Skeletal muscle satellite cell (primary cell): ENCODE measurements around the gene SH3PXD2A.
"Not testable (repeated sequence)": the region's sequence is repeated elsewhere in the genome, so short reads cannot be mapped to it uniquely, and the experiment has no call there.

ENCODE experiments used
- H3K27me3 ChIP-seq: 2 replicates; pipeline ENCODE4 v1.7.0; 2013; ENCODE audit warnings: low read length; ENCODE audit not compliant: control insufficient read depth, insufficient read depth
- H3K36me3 ChIP-seq: 2 replicates; pipeline ENCODE4 v1.7.0; 2013; ENCODE audit warnings: mild to moderate bottlenecking, control low read depth, low read length; ENCODE audit not compliant: insufficient read depth
- H3K4me1 ChIP-seq: 2 replicates; pipeline ENCODE4 v1.7.0; 2013; ENCODE audit warnings: low read length; ENCODE audit not compliant: control insufficient read depth, insufficient read depth
- H3K4me2 ChIP-seq: 2 replicates; pipeline ENCODE4 v1.7.0; 2013; ENCODE audit warnings: mild to moderate bottlenecking, low read length
- H3K4me3 ChIP-seq: 2 replicates; pipeline ENCODE4 v1.7.0; 2013; ENCODE audit warnings: low read length
- H3K9ac ChIP-seq: 2 replicates; pipeline ENCODE4 v1.7.0; 2013; ENCODE audit warnings: mild to moderate bottlenecking, low read depth, low read length, moderate library complexity
- H3K9me3 ChIP-seq: replicated peaks from 2 replicates; pipeline ENCODE4 v1.7.0; 2013; ENCODE audit warnings: mild to moderate bottlenecking, control low read depth, low read length

SH3PXD2A gene

DNA sequence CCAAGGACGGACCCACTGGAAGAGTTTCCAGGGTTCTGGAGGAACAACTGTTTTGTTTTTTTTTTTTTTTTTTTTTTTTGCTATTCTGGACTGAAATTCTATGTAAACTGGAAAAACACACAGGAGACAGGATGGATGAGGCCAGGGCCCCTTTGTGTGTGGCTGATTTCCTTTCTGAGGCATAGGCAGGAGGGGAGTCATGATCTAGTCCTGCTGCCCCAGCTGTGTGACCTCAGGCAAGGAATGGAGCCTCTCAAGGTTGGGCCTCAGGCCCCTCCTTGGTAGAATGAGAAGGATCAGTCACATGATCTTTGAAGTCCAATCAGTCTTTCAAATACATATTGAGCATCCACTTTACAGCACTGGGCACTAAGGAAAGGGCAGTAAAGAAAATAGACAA lies 87.6 kb downstream of the SH3PXD2A start:
- Histone ChIP-seq H3K4me3 (no peak overlapping the region), H3K9ac (no peak overlapping the region), H3K9me3 (no peaks in the 10 kb centered on the region), H3K4me1 (peaks cover 42% of the 10 kb centered on the region), H3K36me3 (no peaks in the 10 kb centered on the region), H3K4me2 (no peak overlapping the region), H3K27me3 (no peaks in the 10 kb centered on the region)

DNA sequence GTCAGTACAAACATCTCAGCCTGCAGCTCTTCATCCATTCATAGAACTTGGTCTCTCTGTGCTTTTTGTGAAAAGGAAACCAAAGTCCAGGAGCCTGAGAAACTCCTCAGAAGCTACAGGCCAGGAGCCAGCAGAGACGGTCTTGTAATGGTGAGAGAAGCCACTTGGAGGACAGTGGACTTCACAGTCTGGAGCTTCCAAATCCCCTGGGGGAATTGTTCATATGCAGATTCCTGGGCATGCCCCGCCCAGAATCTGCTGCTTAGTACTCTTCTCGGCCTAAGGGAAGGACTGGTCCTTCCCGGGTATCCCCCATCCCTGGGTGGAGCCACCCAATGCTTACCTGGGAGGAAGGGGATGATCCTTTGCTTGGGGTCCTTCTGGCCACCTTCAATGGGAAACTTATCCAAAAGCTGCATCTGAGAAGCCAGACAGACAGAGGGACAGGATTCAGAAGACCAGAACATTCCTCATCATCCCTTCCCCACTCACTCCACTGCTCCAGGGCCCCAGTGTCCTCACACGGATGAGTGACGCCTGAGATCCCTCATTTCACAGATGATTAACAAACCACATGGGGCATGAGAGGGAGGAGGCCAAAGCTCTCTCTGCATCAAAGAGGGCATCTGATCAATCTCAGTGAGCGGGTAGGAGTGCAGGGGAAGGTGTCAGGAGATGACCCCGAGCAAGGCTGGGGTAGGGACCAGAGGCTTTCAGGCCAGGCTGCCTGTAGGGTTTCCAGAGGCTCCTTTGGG lies 88.4 kb downstream of the SH3PXD2A start:
- no peak overlapping the region for H3K9ac ChIP-seq
- H3K36me3 ChIP-seq: no peaks in the 10 kb centered on the region
- no peaks in the 10 kb centered on the region for H3K27me3 ChIP-seq
- no peak overlapping the region for H3K4me3 ChIP-seq
- H3K4me2 ChIP-seq: no peak overlapping the region
- H3K4me1 ChIP-seq: peaks cover 35% of the 10 kb centered on the region
- no peaks in the 10 kb centered on the region for H3K9me3 ChIP-seq

- Histone ChIP-seq H3K36me3 (no peaks in the 10 kb centered on the region), H3K9ac (no peak overlapping the region), H3K9me3 (no peaks in the 10 kb centered on the region), H3K4me1 (peaks cover 33% of the 10 kb centered on the region), H3K27me3 (no peaks in the 10 kb centered on the region), H3K4me3 (no peak overlapping the region), H3K4me2 (no peak overlapping the region)
Measured at GRCh38 chr10:103765981-103766380, 89.4 kb downstream of the SH3PXD2A start.

GRCh38 chr10:103765168-103765567 lies 90.2 kb downstream of the SH3PXD2A start:
- H3K36me3 ChIP-seq: no peaks in the 10 kb centered on the region
- no peak overlapping the region for H3K9ac ChIP-seq
- H3K4me1 ChIP-seq: peaks cover 33% of the 10 kb centered on the region
- no peak overlapping the region for H3K4me2 ChIP-seq
- H3K9me3 ChIP-seq: no peaks in the 10 kb centered on the region
- no peaks in the 10 kb centered on the region for H3K27me3 ChIP-seq
- no peak overlapping the region for H3K4me3 ChIP-seq

GRCh38 chr10:103764296-103765088 lies 90.9 kb downstream of the SH3PXD2A start:
- Histone ChIP-seq H3K4me1 (peaks cover 37% of the 10 kb centered on the region), H3K9me3 (no peaks in the 10 kb centered on the region), H3K27me3 (no peaks in the 10 kb centered on the region), H3K9ac (no peak overlapping the region), H3K36me3 (no peaks in the 10 kb centered on the region), H3K4me2 (no peak overlapping the region), H3K4me3 (no peak overlapping the region)

- Histone ChIP-seq H3K36me3 (no peaks in the 10 kb centered on the region), H3K9me3 (no peaks in the 10 kb centered on the region), H3K4me2 (no peak overlapping the region), H3K4me1 (peaks cover 46% of the 10 kb centered on the region), H3K27me3 (no peaks in the 10 kb centered on the region), H3K9ac (no peak overlapping the region), H3K4me3 (no peak overlapping the region)
Measured at GRCh38 chr10:103763374-103764202, 91.8 kb downstream of the SH3PXD2A start.

- peaks cover 53% of the 10 kb centered on the region for H3K4me1 ChIP-seq
- H3K4me2 ChIP-seq: no peak overlapping the region
- H3K9me3 ChIP-seq: no peaks in the 10 kb centered on the region
- H3K36me3 ChIP-seq: no peaks in the 10 kb centered on the region
- H3K9ac ChIP-seq: no peak overlapping the region
- no peak overlapping the region for H3K4me3 ChIP-seq
- H3K27me3 ChIP-seq: no peaks in the 10 kb centered on the region
Measured at GRCh38 chr10:103762916-103763315, 92.5 kb downstream of the SH3PXD2A start.

DNA sequence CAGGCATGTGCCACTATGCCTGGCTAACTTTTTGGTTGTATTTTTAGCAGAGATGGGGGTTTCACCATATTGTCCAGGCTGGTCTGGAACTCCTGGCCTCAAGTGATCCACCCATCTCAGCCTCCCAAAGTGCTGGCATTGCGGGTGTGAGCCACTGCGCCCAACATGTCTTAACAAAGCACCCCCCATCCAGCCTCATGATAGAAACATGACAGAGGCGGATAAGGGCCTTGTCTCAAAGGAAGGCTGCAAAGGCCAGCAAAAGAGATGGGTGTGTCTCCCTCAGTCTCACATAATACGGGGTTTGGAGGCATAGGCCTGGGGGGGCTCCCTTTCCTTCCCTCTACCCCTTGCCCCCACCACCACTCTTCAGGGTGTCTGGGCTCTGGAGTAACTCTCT lies 93.2 kb downstream of the SH3PXD2A start:
- no peaks in the 10 kb centered on the region for H3K9me3 ChIP-seq
- no peak overlapping the region for H3K9ac ChIP-seq
- no peaks in the 10 kb centered on the region for H3K36me3 ChIP-seq
- no peaks in the 10 kb centered on the region for H3K27me3 ChIP-seq
- no peak overlapping the region for H3K4me3 ChIP-seq
- peaks cover 60% of the 10 kb centered on the region for H3K4me1 ChIP-seq
- no peak overlapping the region for H3K4me2 ChIP-seq

DNA sequence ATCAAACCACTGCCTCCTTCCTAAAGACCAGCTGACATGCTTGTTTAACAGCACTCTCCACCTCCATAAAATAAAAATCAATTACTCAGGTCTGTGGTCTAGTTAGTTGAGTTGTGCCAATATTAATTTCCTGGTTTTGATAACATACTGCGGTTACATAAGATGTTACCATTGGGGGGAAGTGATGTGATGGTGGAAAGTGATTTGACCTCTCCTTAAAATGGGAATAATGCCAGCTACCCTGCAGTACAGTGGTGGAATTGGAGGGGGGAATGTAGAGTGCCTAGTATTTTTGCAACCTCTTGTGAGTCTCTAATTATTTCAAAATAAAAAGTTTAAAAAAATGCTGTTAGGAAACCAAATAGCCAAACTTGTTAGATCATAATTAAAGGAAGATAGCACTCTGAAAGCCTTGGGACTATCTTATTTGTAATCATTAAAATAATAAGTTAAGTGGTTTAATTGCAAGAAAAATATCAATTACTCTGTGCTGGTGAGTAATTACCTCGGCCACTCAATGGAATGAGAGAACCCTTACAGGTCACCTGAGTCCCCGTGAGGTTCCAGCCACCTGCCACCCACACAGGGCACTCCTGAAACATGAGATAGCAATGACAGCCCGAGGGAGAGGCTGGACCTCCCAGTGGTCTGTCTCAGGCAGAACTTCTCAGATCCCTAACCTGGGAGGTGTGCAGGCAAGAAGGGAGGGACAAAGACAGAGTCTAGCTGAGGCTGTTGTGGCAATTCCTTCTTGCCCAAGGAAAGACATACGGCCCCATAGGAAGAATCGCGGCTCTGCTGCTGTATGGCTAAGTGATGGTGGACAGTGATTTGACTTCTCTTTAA lies 94.1 kb downstream of the SH3PXD2A start:
- Histone ChIP-seq H3K9me3 (no peaks in the 10 kb centered on the region), H3K9ac (no peak overlapping the region), H3K4me3 (no peak overlapping the region), H3K4me1 (peaks cover 64% of the 10 kb centered on the region), H3K27me3 (no peaks in the 10 kb centered on the region), H3K4me2 (no peak overlapping the region), H3K36me3 (no peaks in the 10 kb centered on the region)

GRCh38 chr10:103760233-103760632 lies 95.1 kb downstream of the SH3PXD2A start:
- not testable (repeated sequence) for H3K27me3 ChIP-seq, H3K4me3 ChIP-seq, H3K4me2 ChIP-seq, H3K9ac ChIP-seq, H3K36me3 ChIP-seq, H3K9me3 ChIP-seq
- H3K4me1 ChIP-seq: peaks cover 54% of the 10 kb centered on the region
